ENCODE data around the gene MRTFA.

GRCh38 chr22:40428796-40429195, 207.7 kb downstream of the MRTFA start:
- TF ChIP-seq POLR2AphosphoS5 (IDR thresholded peaks at IDR 0.05) (no peak), POLR2A (IDR thresholded peaks at IDR 0.05) (no peak), EP300 (IDR thresholded peaks at IDR 0.05) (no peak)
- TF ChIP-seq, protein P1, sequence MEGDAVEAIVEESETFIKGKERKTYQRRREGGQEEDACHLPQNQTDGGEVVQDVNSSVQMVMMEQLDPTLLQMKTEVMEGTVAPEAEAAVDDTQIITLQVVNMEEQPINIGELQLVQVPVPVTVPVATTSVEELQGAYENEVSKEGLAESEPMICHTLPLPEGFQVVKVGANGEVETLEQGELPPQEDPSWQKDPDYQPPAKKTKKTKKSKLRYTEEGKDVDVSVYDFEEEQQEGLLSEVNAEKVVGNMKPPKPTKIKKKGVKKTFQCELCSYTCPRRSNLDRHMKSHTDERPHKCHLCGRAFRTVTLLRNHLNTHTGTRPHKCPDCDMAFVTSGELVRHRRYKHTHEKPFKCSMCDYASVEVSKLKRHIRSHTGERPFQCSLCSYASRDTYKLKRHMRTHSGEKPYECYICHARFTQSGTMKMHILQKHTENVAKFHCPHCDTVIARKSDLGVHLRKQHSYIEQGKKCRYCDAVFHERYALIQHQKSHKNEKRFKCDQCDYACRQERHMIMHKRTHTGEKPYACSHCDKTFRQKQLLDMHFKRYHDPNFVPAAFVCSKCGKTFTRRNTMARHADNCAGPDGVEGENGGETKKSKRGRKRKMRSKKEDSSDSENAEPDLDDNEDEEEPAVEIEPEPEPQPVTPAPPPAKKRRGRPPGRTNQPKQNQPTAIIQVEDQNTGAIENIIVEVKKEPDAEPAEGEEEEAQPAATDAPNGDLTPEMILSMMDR (IDR thresholded peaks at IDR 0.05): no peak
